SK-N-MC (cell line): ENCODE results near the gene F11R.

Experiments
- EZH2 ChIP-seq: fragments of 200-600 bp; sonication (generic); IDR thresholded peaks from one replicate; pipeline ENCODE4 v1.6.1; 2017; ENCODE audit warnings: antibody characterized with exemption
- FOXP2 ChIP-seq: optimal IDR thresholded peaks from 2 replicates; pipeline ENCODE3; 2011; ENCODE audit warnings: mild to moderate bottlenecking, moderate library complexity; ENCODE audit not compliant: insufficient read depth; ENCODE audit errors: extremely low read length, control extremely low read depth
- POLR2AphosphoS5 ChIP-seq: IDR thresholded peaks from 2 replicates; pipeline ENCODE4 v1.6.1; 2012; ENCODE audit warnings: mild to moderate bottlenecking, low read depth, low read length, borderline replicate concordance

GRCh38 chr1:161046605-161047228 lies 25.8 kb upstream of the F11R start:
- TF ChIP-seq EZH2 (no peak), POLR2AphosphoS5 (no peak), FOXP2 (no peak)
